DOHH2 (cell line): ENCODE results near the gene ANAPC16.

ENCODE experiments used
- H3F3A ChIP-seq: fragments of 200-600 bp; sonication (generic), shearing (Covaris generic); 2 replicates; pipeline ENCODE4 v1.6.0; 2016; ENCODE audit warnings: antibody characterized with exemption, mild to moderate bottlenecking; ENCODE audit not compliant: control insufficient read depth, insufficient read depth
- H3K27ac ChIP-seq: fragments of 200-600 bp; sonication (generic); 2 replicates; pipeline ENCODE4 v1.5.1; 2014; ENCODE audit warnings: low read depth, mild to moderate bottlenecking, low read length, moderate library complexity
- H3K27me3 ChIP-seq: fragments of 200-600 bp; sonication (generic); 2 replicates; pipeline ENCODE4 v1.6.1; 2014; ENCODE audit warnings: mild to moderate bottlenecking, low read length, mixed read lengths; ENCODE audit not compliant: control insufficient read depth
- H3K36me3 ChIP-seq: fragments of 200-600 bp; sonication (generic); 2 replicates; pipeline ENCODE4 v1.6.1; 2014; ENCODE audit warnings: mild to moderate bottlenecking, low read length, moderate library complexity, mixed read lengths; ENCODE audit not compliant: control insufficient read depth
- H3K4me1 ChIP-seq: fragments of 200-600 bp; sonication (generic); 2 replicates; pipeline ENCODE4 v1.6.1; 2014; ENCODE audit warnings: mild to moderate bottlenecking, low read length, mixed read lengths; ENCODE audit not compliant: control insufficient read depth
- H3K4me2 ChIP-seq: fragments of 200-600 bp; sonication (generic); 2 replicates; pipeline ENCODE4 v1.6.0; 2014; ENCODE audit warnings: mild to moderate bottlenecking, low read length, moderate library complexity
- H3K4me3 ChIP-seq: fragments of 200-600 bp; sonication (generic); 2 replicates; pipeline ENCODE4 v1.5.1; 2014; ENCODE audit warnings: mild to moderate bottlenecking, low read length, mixed read lengths
- H3K79me2 ChIP-seq: fragments of 200-600 bp; sonication (generic); 2 replicates; pipeline ENCODE4 v1.6.1; 2014; ENCODE audit warnings: mild to moderate bottlenecking, low read length, mixed read lengths; ENCODE audit not compliant: control insufficient read depth
- H3K9me2 ChIP-seq: fragments of 200-600 bp; sonication (generic); replicated peaks from 2 replicates; pipeline ENCODE4 v1.6.1; 2014; ENCODE audit warnings: mild to moderate bottlenecking, low read length, mixed read lengths; ENCODE audit not compliant: control insufficient read depth
- H3K9me3 ChIP-seq: fragments of 200-600 bp; sonication (generic); 2 replicates; pipeline ENCODE4 v1.6.1; 2014; ENCODE audit warnings: antibody characterized with exemption, low read length, mixed read lengths; ENCODE audit not compliant: control insufficient read depth, insufficient read depth
- H4K20me1 ChIP-seq: fragments of 200-600 bp; sonication (generic); 2 replicates; pipeline ENCODE4 v1.6.0; 2014; ENCODE audit warnings: low read depth, mild to moderate bottlenecking, antibody characterized with exemption, low read length, moderate library complexity; ENCODE audit not compliant: control insufficient read depth, insufficient read depth
- CTCF ChIP-seq: fragments of 200-600 bp; sonication (generic); IDR thresholded peaks from one replicate; pipeline ENCODE4 v1.5.1; 2014; ENCODE audit warnings: antibody characterized with exemption, mild to moderate bottlenecking, low read depth, low read length; ENCODE audit not compliant: poor library complexity, severe bottlenecking
- EZH2phosphoT487 ChIP-seq: fragments of 200-600 bp; sonication (generic); IDR thresholded peaks from 2 replicates; pipeline ENCODE4 v1.6.1; 2017; ENCODE audit warnings: borderline replicate concordance, mild to moderate bottlenecking, antibody characterized with exemption, low read length, moderate library complexity, mixed read lengths

The ANAPC16 gene

GRCh38 chr10:72238392-72239175 lies 22.8 kb downstream of the ANAPC16 start:
- Histone ChIP-seq H3K79me2 (no peaks in the 10 kb centered on the region), H3K4me2 (no peak overlapping the region), H3K36me3 (peaks cover 23% of the 10 kb centered on the region), H3K4me3 (no peak overlapping the region), H3F3A (peaks cover 10% of the 10 kb centered on the region; the same call in 1 of the 2 replicates), H3K9me2 (no peaks in the 10 kb centered on the region), H3K4me1 (peaks cover 7% of the 10 kb centered on the region; the same call in 1 of the 2 replicates), H4K20me1 (no peaks in the 10 kb centered on the region), H3K27ac (no peak overlapping the region), H3K27me3 (no peaks in the 10 kb centered on the region), H3K9me3 (no peaks in the 10 kb centered on the region)
- TF ChIP-seq CTCF (no peak), EZH2phosphoT487 (no peak)

GRCh38 chr10:72239409-72239808 lies 23.6 kb downstream of the ANAPC16 start:
- H3K4me3 ChIP-seq: no peak overlapping the region
- H3K4me2 ChIP-seq: no peak overlapping the region
- peaks cover 13% of the 10 kb centered on the region for H3F3A ChIP-seq
- H4K20me1 ChIP-seq: no peaks in the 10 kb centered on the region
- peaks cover 18% of the 10 kb centered on the region for H3K36me3 ChIP-seq
- no peaks in the 10 kb centered on the region for H3K9me2 ChIP-seq
- TF ChIP-seq CTCF (no peak), EZH2phosphoT487 (no peak)
- H3K4me1 ChIP-seq: peaks cover 16% of the 10 kb centered on the region
- no peaks in the 10 kb centered on the region for H3K9me3 ChIP-seq
- no peak overlapping the region for H3K27ac ChIP-seq
- no peaks in the 10 kb centered on the region for H3K27me3 ChIP-seq
- no peaks in the 10 kb centered on the region for H3K79me2 ChIP-seq

- Histone ChIP-seq H3F3A (peaks cover 15% of the 10 kb centered on the region), H3K27me3 (no peaks in the 10 kb centered on the region), H3K9me3 (no peaks in the 10 kb centered on the region), H3K79me2 (no peaks in the 10 kb centered on the region), H3K4me1 (peaks cover 25% of the 10 kb centered on the region), H3K4me2 (no peak overlapping the region), H3K27ac (no peak overlapping the region), H4K20me1 (no peaks in the 10 kb centered on the region), H3K4me3 (no peak overlapping the region), H3K9me2 (no peaks in the 10 kb centered on the region), H3K36me3 (peaks cover 13% of the 10 kb centered on the region; the same call in 1 of the 2 replicates)
- TF ChIP-seq EZH2phosphoT487: no peak
- TF ChIP-seq CTCF: no peak
These were observed 24.6 kb downstream of the ANAPC16 start for GRCh38 chr10:72240371-72240770.
